Stimulated activated naive CD8-positive, alpha-beta T cell treated with anti-CD3 and anti-CD28 coated beads, Interleukin-15, amount 100 ng/mL, for 72 hours (primary cell): ENCODE measurements around the gene RBFOX1.
A peak's percentile ranks its signal among the peaks of the same experiment; 100 is the strongest.

ENCODE experiments used
- ATAC-seq: fragments of 150-1000 bp; cut with Tn5 transposase; 2 replicates; pipeline ENCODE4 v1.10.0; 2021; ENCODE audit warnings: mild to moderate bottlenecking, moderate library complexity
- DNase-seq, 2 donors: peaks; one replicate each; pipeline ENCODE4 v3.0.0; 2021 to 2022
- H3K27ac Mint-ChIP-seq, 2 donors: one replicate each; pipeline ENCODE4 v1.8.0; 2022; ENCODE audit warnings: mild to moderate bottlenecking in 2 of 2, mixed read lengths in 2 of 2, moderate library complexity in 2 of 2
- H3K27me3 Mint-ChIP-seq: one replicate; pipeline ENCODE4 v1.8.0; 2022; ENCODE audit warnings: mixed read lengths
- H3K4me1 Mint-ChIP-seq: one replicate; pipeline ENCODE4 v1.8.0; 2022; ENCODE audit warnings: mild to moderate bottlenecking, mixed read lengths
- H3K4me3 Mint-ChIP-seq, 2 donors: one replicate each; pipeline ENCODE4 v1.8.0; 2022; ENCODE audit warnings: mild to moderate bottlenecking in 2 of 2, mixed read lengths in 2 of 2, moderate library complexity in 1 of 2
- H3K9me3 Mint-ChIP-seq, 2 donors: one replicate each; pipeline ENCODE4 v1.8.0; 2022; ENCODE audit warnings: mixed read lengths in 2 of 2

Gene RBFOX1

GRCh38 chr16:7624871-7625766, 292.5 kb downstream of the RBFOX1 start:
- H3K4me1 Mint-ChIP-seq, result no peaks in the 10 kb centered on the region
- H3K9me3 Mint-ChIP-seq, result peaks cover 12 to 30% of the 10 kb centered on the region in 2 donors
- H3K27me3 Mint-ChIP-seq, result no peaks in the 10 kb centered on the region
- DNase-seq (no peak), ATAC-seq (no peak)
- H3K27ac Mint-ChIP-seq, result no peak overlapping the region
- no peak overlapping the region for H3K4me3 Mint-ChIP-seq

GRCh38 chr16:7628981-7629380, 296.3 kb downstream of the RBFOX1 start:
- Mint-ChIP-seq H3K27ac (no peak overlapping the region), H3K9me3 (peaks cover 16 to 50% of the 10 kb centered on the region in 2 donors), H3K4me1 (no peaks in the 10 kb centered on the region), H3K4me3 (no peak overlapping the region), H3K27me3 (no peaks in the 10 kb centered on the region)
- ATAC-seq, result no peak
- DNase-seq, result no peak

GRCh38 chr16:7629571-7629970, 296.9 kb downstream of the RBFOX1 start:
- ATAC-seq, result no peak
- no peaks in the 10 kb centered on the region for H3K4me1 Mint-ChIP-seq
- no peak overlapping the region for H3K27ac Mint-ChIP-seq
- no peak overlapping the region for H3K4me3 Mint-ChIP-seq
- no peaks in the 10 kb centered on the region for H3K27me3 Mint-ChIP-seq
- DNase-seq, result no peak
- H3K9me3 Mint-ChIP-seq, result peaks cover 20 to 53% of the 10 kb centered on the region in 2 donors

- no peak for ATAC-seq
- H3K27ac Mint-ChIP-seq, result no peak overlapping the region
- H3K4me1 Mint-ChIP-seq, result no peaks in the 10 kb centered on the region
- H3K27me3 Mint-ChIP-seq, result no peaks in the 10 kb centered on the region
- DNase-seq, result no peak
- peaks cover 17 to 20% of the 10 kb centered on the region in 2 donors for H3K9me3 Mint-ChIP-seq
- H3K4me3 Mint-ChIP-seq, result no peak overlapping the region
Measured at GRCh38 chr16:7637446-7637845, 304.8 kb downstream of the RBFOX1 start.

GRCh38 chr16:7638306-7638705, 305.7 kb downstream of the RBFOX1 start:
- Mint-ChIP-seq H3K27me3 (no peaks in the 10 kb centered on the region), H3K4me1 (no peaks in the 10 kb centered on the region), H3K9me3 (peaks cover 17 to 20% of the 10 kb centered on the region in 2 donors), H3K4me3 (no peak overlapping the region), H3K27ac (no peak overlapping the region)
- DNase-seq, result no peak
- ATAC-seq, result no peak

GRCh38 chr16:7640334-7640733, 307.7 kb downstream of the RBFOX1 start:
- ATAC-seq, result no peak
- Mint-ChIP-seq H3K4me1 (no peaks in the 10 kb centered on the region), H3K27ac (no peak overlapping the region), H3K4me3 (no peak overlapping the region), H3K27me3 (no peaks in the 10 kb centered on the region), H3K9me3 (peaks cover 8 to 9% of the 10 kb centered on the region in 2 donors)
- DNase-seq, result no peak

GRCh38 chr16:7644176-7644575, 311.5 kb downstream of the RBFOX1 start:
- Mint-ChIP-seq H3K27ac (no peak overlapping the region), H3K9me3 (peaks cover 5 to 6% of the 10 kb centered on the region in 2 donors), H3K27me3 (no peaks in the 10 kb centered on the region), H3K4me1 (no peaks in the 10 kb centered on the region), H3K4me3 (no peak overlapping the region)
- DNase-seq (no peak), ATAC-seq (no peak)

- Mint-ChIP-seq H3K4me1 (no peaks in the 10 kb centered on the region), H3K27ac (no peak overlapping the region), H3K4me3 (no peak overlapping the region), H3K9me3 (peaks cover 5 to 6% of the 10 kb centered on the region in 2 donors), H3K27me3 (no peaks in the 10 kb centered on the region)
- no peak for DNase-seq
- ATAC-seq, result no peak
Measured at GRCh38 chr16:7644811-7645210, 312.2 kb downstream of the RBFOX1 start.

GRCh38 chr16:7646821-7647500, 314.3 kb downstream of the RBFOX1 start:
- Mint-ChIP-seq H3K27me3 (no peaks in the 10 kb centered on the region), H3K9me3 (peaks cover 10 to 12% of the 10 kb centered on the region in 2 donors), H3K27ac (no peak overlapping the region), H3K4me3 (no peak overlapping the region), H3K4me1 (no peaks in the 10 kb centered on the region)
- no peak for ATAC-seq
- DNase-seq, result no peak

- ATAC-seq (no peak), DNase-seq (no peak)
- peaks cover 10 to 13% of the 10 kb centered on the region in 2 donors for H3K9me3 Mint-ChIP-seq
- H3K27ac Mint-ChIP-seq, result no peak overlapping the region
- no peaks in the 10 kb centered on the region for H3K27me3 Mint-ChIP-seq
- H3K4me3 Mint-ChIP-seq, result no peak overlapping the region
- H3K4me1 Mint-ChIP-seq, result no peaks in the 10 kb centered on the region
Measured at GRCh38 chr16:7650431-7650830, 317.8 kb downstream of the RBFOX1 start.

GRCh38 chr16:7651803-7652570, 319.3 kb downstream of the RBFOX1 start:
- no peak overlapping the region for H3K27ac Mint-ChIP-seq
- ATAC-seq, result no peak
- H3K4me3 Mint-ChIP-seq, result no peak overlapping the region

GRCh38 chr16:7653746-7654461, 321.3 kb downstream of the RBFOX1 start:
- Mint-ChIP-seq H3K27ac (no peak overlapping the region), H3K27me3 (no peaks in the 10 kb centered on the region), H3K4me1 (no peaks in the 10 kb centered on the region), H3K9me3 (peaks cover 4 to 16% of the 10 kb centered on the region in 2 donors), H3K4me3 (no peak overlapping the region)
- ATAC-seq (peak; percentile 40), DNase-seq (no peak)

More at GRCh38 chr16:7651803-7652570, 319.3 kb downstream of the RBFOX1 start:
- no peak for DNase-seq
- H3K27me3 Mint-ChIP-seq, result no peaks in the 10 kb centered on the region
- no peaks in the 10 kb centered on the region for H3K4me1 Mint-ChIP-seq
- H3K9me3 Mint-ChIP-seq, result peaks cover 4 to 19% of the 10 kb centered on the region in 2 donors

- Mint-ChIP-seq H3K4me1 (no peaks in the 10 kb centered on the region), H3K27ac (no peak overlapping the region), H3K4me3 (no peak overlapping the region), H3K9me3 (peaks cover 0 to 4% of the 10 kb centered on the region in 2 donors), H3K27me3 (no peaks in the 10 kb centered on the region)
- ATAC-seq, result no peak
- DNase-seq, result no peak
Measured at GRCh38 chr16:7675628-7676027, 343.0 kb downstream of the RBFOX1 start.

- ATAC-seq, result no peak
- DNase-seq, result no peak
- H3K4me1 Mint-ChIP-seq, result no peaks in the 10 kb centered on the region
- no peak overlapping the region for H3K4me3 Mint-ChIP-seq
- peaks cover 0 to 4% of the 10 kb centered on the region in 2 donors for H3K9me3 Mint-ChIP-seq
- H3K27me3 Mint-ChIP-seq, result no peaks in the 10 kb centered on the region
- H3K27ac Mint-ChIP-seq, result no peak overlapping the region
Measured at GRCh38 chr16:7680296-7680695, 347.7 kb downstream of the RBFOX1 start.

GRCh38 chr16:7688811-7689210, 356.2 kb downstream of the RBFOX1 start:
- no peak for ATAC-seq
- no peaks in the 10 kb centered on the region for H3K4me1 Mint-ChIP-seq
- DNase-seq, result no peak
- H3K4me3 Mint-ChIP-seq, result no peak overlapping the region
- H3K9me3 Mint-ChIP-seq, result peaks cover 6 to 18% of the 10 kb centered on the region in 2 donors
- H3K27ac Mint-ChIP-seq, result no peak overlapping the region
- no peaks in the 10 kb centered on the region for H3K27me3 Mint-ChIP-seq
